ENCODE data around the gene TXNDC16. TPM values are rescaled to one million over a fixed set of nuclear protein-coding genes. Genes with fewer than 3 reads are reported as not detected.

TXNDC16 gene
- total and polyA plus RNA-seq, 10 donors: 1.5 to 18.1 (median 14.9) TPM

DNA sequence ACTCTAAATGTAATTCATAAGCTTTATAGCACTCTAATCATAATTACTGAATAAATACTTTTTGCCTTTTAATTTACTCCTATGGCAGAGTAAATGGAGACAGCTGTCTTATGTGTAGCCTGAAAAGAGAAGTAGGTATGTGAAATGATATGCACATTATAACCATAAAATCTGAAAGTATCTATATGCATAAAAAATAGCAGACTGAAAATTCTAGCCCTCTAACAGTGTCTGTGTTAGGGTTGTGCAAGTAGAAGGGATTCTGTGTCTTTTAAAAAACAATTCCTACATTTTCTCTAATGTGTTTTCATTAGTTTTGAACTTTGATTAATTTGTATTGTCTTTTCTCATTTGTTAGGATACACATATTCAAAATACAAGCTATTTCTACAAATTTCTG is 94.9 kb downstream of the TXNDC16 start:
- H3K4me3 ChIP-seq: no peak overlapping the region
- H3K27ac ChIP-seq: no peak overlapping the region
- TF ChIP-seq POLR2AphosphoS5 (IDR thresholded peaks at IDR 0.05): no peak
- TF ChIP-seq CTCF (IDR thresholded peaks at IDR 0.05 in 8 of 11, conservative IDR thresholded peaks at IDR 0.05 in 3 of 11): no peak
- no peak for TF ChIP-seq POLR2A (IDR thresholded peaks at IDR 0.05)
- DNase-seq: no peak
- H3K27me3 ChIP-seq (replicated peaks in 1 of 7): no peaks in the 10 kb centered on the region
- intact Hi-C loops (cut with DNase I; ENCODE audit: low total_unique reads): no loop called here
- peaks cover 0 to 24% (median 9%) of the 10 kb centered on the region in 8 donors for H3K9me3 ChIP-seq
- no peaks in the 10 kb centered on the region for H3K4me1 ChIP-seq
- H3K36me3 ChIP-seq: peaks cover 0 to 44% (median 19%) of the 10 kb centered on the region in 6 donors

GRCh38 chr14:52455291-52456088 is 96.8 kb downstream of the TXNDC16 start:
- Histone ChIP-seq H3K27ac (no peak overlapping the region), H3K27me3 (replicated peaks in 1 of 7) (no peaks in the 10 kb centered on the region), H3K9me3 (peaks cover 0 to 6% (median 0%) of the 10 kb centered on the region in 8 donors), H3K36me3 (peaks cover 0 to 47% (median 15%) of the 10 kb centered on the region in 6 donors), H3K4me1 (no peaks in the 10 kb centered on the region), H3K4me3 (no peak overlapping the region)
- WGBS, 5 donors: 82 to 94% (median 90%) methylated on average over 3 of the region's 3 CpGs
- no peak for TF ChIP-seq POLR2AphosphoS5 (IDR thresholded peaks at IDR 0.05)
- no peak for TF ChIP-seq CTCF (IDR thresholded peaks at IDR 0.05 in 8 of 11, conservative IDR thresholded peaks at IDR 0.05 in 3 of 11)
- no peak for TF ChIP-seq POLR2A (IDR thresholded peaks at IDR 0.05)
- DNase-seq: no peak
- intact Hi-C loops (cut with DNase I; ENCODE audit: low total_unique reads): no loop called here

- Histone ChIP-seq H3K9me3 (peaks cover 0 to 13% (median 7%) of the 10 kb centered on the region in 8 donors), H3K4me3 (no peak overlapping the region), H3K27ac (no peak overlapping the region), H3K36me3 (peaks cover 0 to 47% (median 2%) of the 10 kb centered on the region in 6 donors), H3K27me3 (replicated peaks in 1 of 7) (no peaks in the 10 kb centered on the region), H3K4me1 (no peaks in the 10 kb centered on the region)
- TF ChIP-seq CTCF (IDR thresholded peaks at IDR 0.05 in 8 of 11, conservative IDR thresholded peaks at IDR 0.05 in 3 of 11) (no peak), POLR2A (IDR thresholded peaks at IDR 0.05) (no peak), POLR2AphosphoS5 (IDR thresholded peaks at IDR 0.05) (no peak)
- no peak for DNase-seq
- intact Hi-C loops (cut with DNase I; ENCODE audit: low total_unique reads): no loop called here
- 91 to 100% (median 98%) methylated on average over 3 of the region's 3 CpGs for WGBS, 5 donors
These were observed 105.1 kb downstream of the TXNDC16 start for GRCh38 chr14:52447236-52447635.

- H3K4me1 ChIP-seq: no peaks in the 10 kb centered on the region
- TF ChIP-seq POLR2A (IDR thresholded peaks at IDR 0.05) (no peak), CTCF (IDR thresholded peaks at IDR 0.05 in 8 of 11, conservative IDR thresholded peaks at IDR 0.05 in 3 of 11) (no peak), POLR2AphosphoS5 (IDR thresholded peaks at IDR 0.05) (no peak)
- H3K4me3 ChIP-seq: no peak overlapping the region
- intact Hi-C loops (cut with DNase I; ENCODE audit: low total_unique reads): no loop called here
- no peaks in the 10 kb centered on the region for H3K27me3 ChIP-seq (replicated peaks in 1 of 7)
- no peak for DNase-seq
- peaks cover 0 to 13% (median 7%) of the 10 kb centered on the region in 8 donors for H3K9me3 ChIP-seq
- peaks cover 0 to 46% (median 2%) of the 10 kb centered on the region in 6 donors for H3K36me3 ChIP-seq
- H3K27ac ChIP-seq: no peak overlapping the region
These were observed 106.0 kb downstream of the TXNDC16 start for GRCh38 chr14:52446355-52446754.

All from spleen (tissue), 11 donors.